Measurements from ENCODE around the gene PIM3.

The PIM3 gene

DNA sequence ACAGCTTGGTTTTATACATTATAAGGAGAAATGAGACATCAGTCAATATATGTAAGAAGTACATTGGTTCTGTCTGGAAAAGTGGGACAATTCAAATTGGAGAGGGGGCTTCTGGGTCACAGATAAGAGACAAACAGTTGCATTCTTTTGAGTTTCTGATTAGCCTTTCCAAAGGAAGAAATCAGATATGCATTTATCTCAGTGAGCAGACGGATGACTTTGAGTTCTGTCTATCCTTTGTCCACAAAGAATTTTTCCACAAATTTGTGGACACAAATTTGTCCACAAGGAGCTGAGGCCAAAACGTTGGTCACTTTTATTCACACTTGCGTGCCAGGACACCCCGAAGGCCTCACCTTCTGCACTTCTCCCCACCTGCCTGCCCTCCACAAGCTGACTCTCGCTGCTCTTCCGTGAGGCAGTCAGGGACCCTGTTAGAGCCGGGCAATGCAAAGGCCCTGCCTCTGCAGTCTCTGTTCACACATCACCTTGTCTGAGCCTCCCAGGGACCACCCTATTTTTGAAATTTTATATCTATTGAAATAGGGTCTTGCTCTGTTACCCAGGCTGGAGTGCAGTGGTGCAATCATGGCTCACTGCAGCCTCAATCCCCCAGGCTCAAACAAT, 31.4 kb downstream of the PIM3 start:
- DNase-seq (ENCODE audit: low read depth, low spot score): no peak
- no peak overlapping the region for H3K4me3 ChIP-seq (ENCODE audit: low read depth, low read length)
- in situ Hi-C loops (cut with HindIII; ENCODE audit: low sequenced_read_pairs): no loop called here
- TF ChIP-seq, protein P1, sequence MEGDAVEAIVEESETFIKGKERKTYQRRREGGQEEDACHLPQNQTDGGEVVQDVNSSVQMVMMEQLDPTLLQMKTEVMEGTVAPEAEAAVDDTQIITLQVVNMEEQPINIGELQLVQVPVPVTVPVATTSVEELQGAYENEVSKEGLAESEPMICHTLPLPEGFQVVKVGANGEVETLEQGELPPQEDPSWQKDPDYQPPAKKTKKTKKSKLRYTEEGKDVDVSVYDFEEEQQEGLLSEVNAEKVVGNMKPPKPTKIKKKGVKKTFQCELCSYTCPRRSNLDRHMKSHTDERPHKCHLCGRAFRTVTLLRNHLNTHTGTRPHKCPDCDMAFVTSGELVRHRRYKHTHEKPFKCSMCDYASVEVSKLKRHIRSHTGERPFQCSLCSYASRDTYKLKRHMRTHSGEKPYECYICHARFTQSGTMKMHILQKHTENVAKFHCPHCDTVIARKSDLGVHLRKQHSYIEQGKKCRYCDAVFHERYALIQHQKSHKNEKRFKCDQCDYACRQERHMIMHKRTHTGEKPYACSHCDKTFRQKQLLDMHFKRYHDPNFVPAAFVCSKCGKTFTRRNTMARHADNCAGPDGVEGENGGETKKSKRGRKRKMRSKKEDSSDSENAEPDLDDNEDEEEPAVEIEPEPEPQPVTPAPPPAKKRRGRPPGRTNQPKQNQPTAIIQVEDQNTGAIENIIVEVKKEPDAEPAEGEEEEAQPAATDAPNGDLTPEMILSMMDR (IDR thresholded peaks at IDR 0.05; ENCODE audit: low read depth, low read length): no peak

DNA sequence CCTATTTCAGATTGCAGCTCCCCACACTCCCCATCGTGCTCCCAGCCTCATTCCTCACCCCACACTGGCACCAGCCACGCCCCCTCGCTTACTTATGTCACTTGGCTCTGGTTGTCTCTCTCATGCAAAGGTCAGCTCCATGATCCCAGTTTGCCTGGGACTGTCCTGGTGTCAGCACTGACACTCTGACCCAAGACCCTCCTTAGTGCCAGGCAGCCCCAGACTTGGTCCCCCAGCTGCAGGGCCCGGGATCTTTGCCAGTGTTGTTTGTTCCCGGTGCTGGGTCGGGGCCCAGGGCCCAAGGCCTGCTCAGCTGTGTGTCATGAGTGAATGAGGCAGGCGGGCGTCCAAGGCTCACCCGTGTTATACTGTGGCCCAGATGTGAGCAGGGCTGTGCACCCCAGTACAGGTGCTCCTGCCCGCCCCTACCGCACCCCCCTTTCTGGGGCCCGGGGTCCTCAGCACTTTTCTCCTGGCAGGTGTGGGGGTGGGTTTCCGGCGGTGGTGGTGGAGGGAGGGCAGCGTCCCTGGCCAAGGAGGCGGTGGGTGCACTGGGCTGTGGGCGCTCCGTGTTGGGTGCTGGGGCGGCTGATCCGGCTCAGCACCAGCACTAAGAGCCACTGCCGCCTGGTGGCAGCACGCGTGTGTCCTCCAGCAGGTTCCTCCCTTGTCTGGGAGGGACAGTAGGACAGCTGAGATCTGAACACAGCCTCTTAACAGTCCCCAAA, 32.5 kb downstream of the PIM3 start:
- peak; percentile 23 for DNase-seq (ENCODE audit: low read depth, low spot score)
- TF ChIP-seq, protein P1 (IDR thresholded peaks at IDR 0.05; ENCODE audit: low read depth, low read length): peak; percentile 85
- in situ Hi-C loops (cut with HindIII; ENCODE audit: low sequenced_read_pairs): no loop called here
- H3K4me3 ChIP-seq (ENCODE audit: low read depth, low read length): no peak overlapping the region

DNA sequence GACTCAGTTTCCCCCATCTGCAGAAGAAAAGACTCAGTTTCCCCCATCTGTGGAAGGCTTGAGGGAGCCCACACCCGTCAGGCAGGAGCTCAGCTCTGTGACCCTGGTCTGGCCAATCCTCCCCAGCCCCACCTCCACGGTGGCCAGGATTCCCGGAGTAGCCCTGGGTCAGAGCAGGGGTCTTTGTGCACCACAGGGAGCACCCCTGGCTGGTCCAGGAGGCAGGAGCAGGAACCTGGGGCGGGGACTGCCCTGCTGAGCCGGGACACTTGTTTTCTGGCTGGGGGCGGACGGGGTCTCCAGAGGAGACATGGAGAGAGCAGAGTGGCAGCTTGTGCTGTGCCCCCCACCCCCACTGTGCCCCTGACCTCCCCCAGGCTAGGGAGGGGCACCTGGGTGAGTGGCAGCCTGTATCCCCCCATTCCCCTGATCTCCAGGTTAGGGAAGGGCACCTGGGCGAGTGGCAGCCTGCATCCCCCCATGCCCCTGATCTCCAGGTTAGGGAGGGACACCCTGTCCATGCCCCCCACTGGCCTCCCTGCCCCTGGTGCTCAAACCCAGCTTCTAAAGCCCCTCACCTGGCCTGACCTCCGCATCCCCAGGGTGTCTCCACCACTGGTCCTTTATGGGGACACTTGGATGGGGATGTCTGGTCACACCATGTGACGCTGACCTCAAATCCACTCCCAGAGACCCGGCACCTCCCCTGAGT, 33.2 kb downstream of the PIM3 start:
- TF ChIP-seq, protein P1 (IDR thresholded peaks at IDR 0.05; ENCODE audit: low read depth, low read length): no peak
- in situ Hi-C loops (cut with HindIII; ENCODE audit: low sequenced_read_pairs): no loop called here
- DNase-seq (ENCODE audit: low read depth, low spot score): no peak
- H3K4me3 ChIP-seq (ENCODE audit: low read depth, low read length): no peak overlapping the region

DNA sequence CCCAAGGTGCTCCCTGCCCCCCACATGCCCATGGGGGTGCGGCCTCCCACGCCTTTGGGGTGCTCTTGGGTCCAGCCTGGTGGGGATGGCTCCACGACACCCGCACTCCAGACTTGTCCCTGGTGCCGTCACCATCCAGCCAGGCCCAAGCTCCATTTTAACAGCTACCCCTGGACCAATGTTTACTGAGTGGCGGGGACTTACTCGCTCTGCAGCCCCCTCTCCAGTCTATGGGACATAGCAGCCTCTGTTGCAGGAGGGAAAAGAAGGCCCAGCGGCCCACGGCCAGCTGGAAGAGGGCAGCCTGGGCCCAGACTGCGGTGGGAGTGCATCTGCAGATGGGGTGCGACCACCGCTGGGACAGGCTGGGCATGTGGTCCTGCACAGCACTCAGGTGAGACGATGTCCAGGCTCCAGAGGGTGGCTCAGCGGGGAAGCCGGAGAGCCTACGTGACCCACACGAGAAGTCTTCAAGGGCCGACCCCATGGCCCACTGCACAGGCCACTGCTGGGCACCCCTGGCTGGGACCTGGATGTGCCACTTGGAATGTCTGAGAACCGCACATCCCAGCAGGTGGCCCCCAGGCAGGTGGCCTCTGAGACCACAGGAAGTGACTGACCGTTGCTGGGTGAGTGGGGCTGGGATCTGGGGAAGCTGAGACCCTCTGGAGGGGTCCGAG, 33.9 kb downstream of the PIM3 start:
- TF ChIP-seq, protein P1 (IDR thresholded peaks at IDR 0.05; ENCODE audit: low read depth, low read length): no peak
- H3K4me3 ChIP-seq (ENCODE audit: low read depth, low read length): no peak overlapping the region
- in situ Hi-C loops (cut with HindIII; ENCODE audit: low sequenced_read_pairs): no loop called here
- DNase-seq (ENCODE audit: low read depth, low spot score): no peak

DNA sequence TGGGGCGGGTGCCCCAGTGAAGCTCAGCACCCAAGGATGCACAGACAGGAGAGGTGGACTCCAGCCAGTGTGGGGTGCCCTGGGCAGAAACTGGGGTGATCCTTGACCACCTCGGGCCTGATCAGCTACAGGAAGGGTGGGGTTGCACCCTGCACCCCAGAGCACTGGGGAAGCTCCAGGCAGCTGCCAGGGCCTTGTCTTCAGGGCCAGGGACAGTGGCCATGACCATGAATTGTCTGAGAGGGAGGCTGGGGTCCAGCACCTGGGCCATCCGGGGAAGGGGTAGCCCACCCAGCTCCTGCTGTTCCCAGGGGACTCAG, 34.4 kb downstream of the PIM3 start:
- DNase-seq (ENCODE audit: low read depth, low spot score): no peak
- H3K4me3 ChIP-seq (ENCODE audit: low read depth, low read length): no peak overlapping the region
- TF ChIP-seq, protein P1 (IDR thresholded peaks at IDR 0.05; ENCODE audit: low read depth, low read length): no peak
- in situ Hi-C loops (cut with HindIII; ENCODE audit: low sequenced_read_pairs): no loop called here

DNA sequence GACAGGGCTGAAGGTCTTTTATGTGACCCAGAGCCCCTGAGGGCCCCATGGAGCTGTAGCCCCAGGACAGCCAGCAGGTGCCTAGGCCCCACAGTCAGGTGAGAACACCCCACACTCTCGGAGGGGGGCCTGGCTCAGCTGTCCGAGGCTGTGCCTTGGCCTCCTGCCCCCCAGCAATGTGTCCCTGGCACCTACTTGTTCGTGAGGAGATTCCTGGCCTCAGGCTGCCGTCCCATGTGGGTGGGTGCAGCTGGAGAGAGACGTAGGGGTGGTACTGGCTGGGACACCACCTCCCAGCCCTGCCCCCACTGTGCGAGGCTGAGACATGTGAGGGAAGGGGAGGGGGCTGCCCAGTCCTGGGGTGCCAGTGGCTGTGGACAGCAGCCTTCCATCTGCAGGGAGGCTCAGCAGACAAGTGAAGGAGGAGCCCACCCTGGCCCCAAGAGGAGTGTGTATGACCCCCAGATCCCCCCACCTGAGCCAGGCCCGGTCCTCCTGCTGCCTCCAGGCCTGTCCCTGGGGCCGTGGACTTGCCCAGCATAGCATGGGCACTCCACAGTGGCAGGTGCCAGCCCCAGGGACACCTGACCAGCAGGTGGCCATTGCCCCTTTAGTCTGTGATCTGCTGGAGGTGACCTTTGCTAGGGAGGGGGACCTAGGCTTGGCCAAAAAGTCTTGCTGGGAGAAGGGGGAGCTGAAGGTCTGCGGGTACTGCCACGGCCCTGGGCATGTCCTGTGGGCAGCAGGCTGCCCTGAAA, 35.0 kb downstream of the PIM3 start:
- in situ Hi-C loops (cut with HindIII; ENCODE audit: low sequenced_read_pairs): no loop called here
- H3K4me3 ChIP-seq (ENCODE audit: low read depth, low read length): no peak overlapping the region
- DNase-seq (ENCODE audit: low read depth, low spot score): no peak
- TF ChIP-seq, protein P1 (IDR thresholded peaks at IDR 0.05; ENCODE audit: low read depth, low read length): no peak
